ENCODE results near the gene ELP5.
"Not testable (repeated sequence)": the region's sequence is repeated elsewhere in the genome, so short reads cannot be mapped to it uniquely, and the experiment has no call there.

The ELP5 gene

GRCh38 chr17:7237266-7237760 is 14.7 kb upstream of the ELP5 start:
- DNase-seq, result no peak

GRCh38 chr17:7237761-7238419 is 14.1 kb upstream of the ELP5 start:
- DNase-seq, result peak; percentile 55

- DNase-seq, result no peak
Observed at GRCh38 chr17:7238420-7239090, 13.5 kb upstream of the ELP5 start.

GRCh38 chr17:7239091-7240027 is 12.7 kb upstream of the ELP5 start, which contains the start of gene PHF23:
TSS of gene PHF23 (minus strand) at chr17:7239457. CDS start at chr17:7239279, 178 bp downstream.
- peak; percentile 99 for DNase-seq

GRCh38 chr17:7240375-7240774 is 11.6 kb upstream of the ELP5 start:
- no peak for DNase-seq

GRCh38 chr17:7241090-7241733 is 10.8 kb upstream of the ELP5 start:
- no peak for DNase-seq

- DNase-seq, result peak; percentile 77
Observed at GRCh38 chr17:7241783-7242716, 10.0 kb upstream of the ELP5 start, which contains the start of gene GABARAP. TSS of gene GABARAP (minus strand) at chr17:7242449. CDS start at chr17:7242330, 119 bp downstream.

- peak; percentile 89 for DNase-seq
Observed at GRCh38 chr17:7242717-7243452, 9.1 kb upstream of the ELP5 start.

- DNase-seq, result no peak
Observed at GRCh38 chr17:7243453-7243729, 8.6 kb upstream of the ELP5 start.

- DNase-seq, result not testable (repeated sequence)
Observed at GRCh38 chr17:7243838-7244237, 8.2 kb upstream of the ELP5 start.

GRCh38 chr17:7246779-7247178 is 5.2 kb upstream of the ELP5 start:
- DNase-seq, result no peak

- DNase-seq, result no peak
Observed at GRCh38 chr17:7248796-7249195, 3.2 kb upstream of the ELP5 start.

GRCh38 chr17:7249214-7249613 is 2.8 kb upstream of the ELP5 start:
- no peak for DNase-seq

GRCh38 chr17:7249830-7250229 is 2.2 kb upstream of the ELP5 start:
- no peak for DNase-seq

- DNase-seq, result no peak
Observed at GRCh38 chr17:7250695-7251627, 1.1 kb upstream of the ELP5 start.

- DNase-seq, result peak; percentile 98
Observed at GRCh38 chr17:7251661-7252175, 297 bp upstream of the ELP5 start, which contains the start of gene CTDNEP1. TSS of gene CTDNEP1 (minus strand) at chr17:7251734. CDS start at chr17:7251296, 438 bp downstream.

GRCh38 chr17:7253082-7253481 is 1.1 kb downstream of the ELP5 start:
- no peak for DNase-seq

GRCh38 chr17:7254511-7254910 is 2.5 kb downstream of the ELP5 start:
- no peak for DNase-seq

- DNase-seq, result no peak
Observed at GRCh38 chr17:7256766-7257456, 4.9 kb downstream of the ELP5 start.
